Omental fat pad (tissue), 4 donors: ENCODE data around the gene FAN1. TPM values are rescaled to one million over a fixed set of nuclear protein-coding genes. Genes with fewer than 3 reads are reported as not detected.

Experiments used
- ATAC-seq: fragments of 150-250 bp; one replicate; pipeline ENCODE4 v1.9.1; 2016; ENCODE audit warnings: mild to moderate bottlenecking, moderate library complexity; ENCODE audit not compliant: low FRiP score
- DNase-seq: peaks from one replicate; pipeline ENCODE4 v3.0.0-alpha.2; 2019; ENCODE audit warnings: low spot score
- CTCF ChIP-seq, 3 donors: fragments of 450-650 bp; IDR thresholded peaks; one replicate each; pipeline ENCODE4 v1.5.1; 2016 to 2017; ENCODE audit warnings: antibody characterized with exemption in 3 of 3, mild to moderate bottlenecking in 3 of 3, moderate library complexity in 2 of 3
- total RNA-seq, 4 donors: library from RNA; depleted of rRNA; stranded (reverse); fragments of >200 nt; gene quantifications; one replicate each; pipeline ENCODE4 v1.1.0, GENCODE V29; 2016

Gene FAN1
- total RNA-seq, 4 donors from 2014 or later: 11.9 to 18.1 (median 14.3) TPM

- ATAC-seq: no peak
- no peak for TF ChIP-seq CTCF (IDR thresholded peaks at IDR 0.05)
- no peak for DNase-seq
These were observed 1.8 kb upstream of the FAN1 start for GRCh38 chr15:30901889-30902288.

GRCh38 chr15:30904812-30905211, 1.1 kb downstream of the FAN1 start:
- ATAC-seq: no peak
- no peak for TF ChIP-seq CTCF (IDR thresholded peaks at IDR 0.05)
- DNase-seq: no peak

GRCh38 chr15:30905821-30906220, 2.1 kb downstream of the FAN1 start:
- no peak for DNase-seq
- no peak for TF ChIP-seq CTCF (IDR thresholded peaks at IDR 0.05)
- no peak for ATAC-seq

GRCh38 chr15:30906366-30906765, 2.7 kb downstream of the FAN1 start:
- TF ChIP-seq CTCF (IDR thresholded peaks at IDR 0.05): no peak
- ATAC-seq (no peak), DNase-seq (no peak)

GRCh38 chr15:30913761-30914160, 10.0 kb downstream of the FAN1 start:
- TF ChIP-seq CTCF (IDR thresholded peaks at IDR 0.05): no peak
- ATAC-seq (no peak), DNase-seq (no peak)

- TF ChIP-seq CTCF (IDR thresholded peaks at IDR 0.05): no peak
- DNase-seq (no peak), ATAC-seq (no peak)
These were observed 13.3 kb downstream of the FAN1 start for GRCh38 chr15:30917013-30917412.

- no peak for DNase-seq
- TF ChIP-seq CTCF (IDR thresholded peaks at IDR 0.05): no peak
- ATAC-seq: no peak
These were observed 14.0 kb downstream of the FAN1 start for GRCh38 chr15:30917675-30918074.
